HepG2 (cell line): ENCODE data around the gene OSBPL5. TPM values are rescaled to one million over a fixed set of nuclear protein-coding genes. Genes with fewer than 3 reads are reported as not detected.
A peak's percentile ranks its signal among the peaks of the same experiment; 100 is the strongest.

Source experiments
- HCFC1 ChIP-seq: fragments of 150-350 bp; IDR thresholded peaks from 2 replicates; pipeline ENCODE4 v1.6.1; 2014; ENCODE audit warnings: low read depth, low read length
- HNRNPL ChIP-seq: fragments of 200-400 bp; formaldehyde crosslinking; IDR thresholded peaks from 2 replicates; pipeline ENCODE4 v1.6.1; 2017; ENCODE audit warnings: mild to moderate bottlenecking, low read depth, low read length
- LCORL ChIP-seq, 2 experiments: fragments of 450-650 bp in 1 of 2; sonication (generic) in 1 of 2; formaldehyde crosslinking in 1 of 2; IDR thresholded peaks; 2 replicates each; pipeline versions ENCODE4 v1.5.0 to v1.6.1; 2017 to 2020; ENCODE audit warnings: antibody characterized with exemption in 1 of 2, missing genetic modification reagents in 1 of 2
- MLLT10 ChIP-seq: sonication (generic); formaldehyde crosslinking; IDR thresholded peaks from 2 replicates; pipeline ENCODE4 v1.4.0; 2020; ENCODE audit warnings: missing genetic modification reagents
- NFKBIZ ChIP-seq: IDR thresholded peaks from 2 replicates; pipeline ENCODE4 v1.6.1; 2018; ENCODE audit warnings: missing genetic modification reagents, missing compliant biosample characterization
- RBM39 ChIP-seq: fragments of 200-400 bp; formaldehyde crosslinking; IDR thresholded peaks from one replicate; pipeline ENCODE4 v1.6.1; 2018; ENCODE audit warnings: antibody characterized with exemption, mild to moderate bottlenecking, low read depth, low read length; ENCODE audit not compliant: poor library complexity, severe bottlenecking
- THAP11 ChIP-seq: IDR thresholded peaks from 2 replicates; pipeline ENCODE4 v1.6.1; 2016; ENCODE audit warnings: missing biosample characterization, missing genetic modification reagents
- ZBTB3 ChIP-seq: sonication (generic); formaldehyde crosslinking; IDR thresholded peaks from 2 replicates; pipeline ENCODE4 v1.4.0; 2020; ENCODE audit warnings: low read depth, mild to moderate bottlenecking, moderate library complexity, missing genetic modification reagents, borderline replicate concordance
- ZMYM2 ChIP-seq: sonication (generic); formaldehyde crosslinking; IDR thresholded peaks from 2 replicates; pipeline ENCODE4 v1.8.0; 2022; ENCODE audit warnings: mild to moderate bottlenecking, missing genetic modification reagents
- ZNF549 ChIP-seq: sonication (generic); formaldehyde crosslinking; IDR thresholded peaks from 2 replicates; pipeline ENCODE4 v1.5.0; 2020; ENCODE audit warnings: missing genetic modification reagents
- ZNF605 ChIP-seq: sonication (generic); formaldehyde crosslinking; IDR thresholded peaks from 2 replicates; pipeline ENCODE4 v1.8.0; 2022; ENCODE audit warnings: mild to moderate bottlenecking, missing genetic modification reagents
- ZNF616 ChIP-seq: sonication (generic); formaldehyde crosslinking; IDR thresholded peaks from 2 replicates; pipeline ENCODE4 v1.5.0; 2020; ENCODE audit warnings: low read depth, mild to moderate bottlenecking, missing genetic modification reagents
- polyA plus RNA-seq, 8 experiments: library from polyadenylated mRNA; depleted of rRNA in 3 of 8; stranded (reverse) in 7 of 8; unstranded in 1 of 8; fragments of >200 nt; fragmentation: Illumina TruSeq in 4 of 8; extraction: Trizol in 4 of 8; gene quantifications; 2 replicates each; pipeline versions ENCODE4 v1.2.1 to v1.2.3, GENCODE V29; 2011 to 2016; ENCODE audit warnings: low read depth in 4 of 8, missing spikeins in 1 of 8, mixed read lengths in 1 of 8; ENCODE audit not compliant: insufficient read depth in 1 of 8
- total RNA-seq, 5 experiments: library from RNA; depleted of rRNA; stranded (reverse); fragments of >200 nt; fragmentation: Illumina TruSeq; extraction: Trizol; gene quantifications; 2 replicates each; pipeline ENCODE4 v1.2.3, GENCODE V29; 2016; ENCODE audit warnings: low read depth in 1 of 5
- TF ChIP-seq, protein P1 (sequence below): sonication (generic); formaldehyde crosslinking; conservative IDR thresholded peaks from 2 replicates; pipeline ENCODE4 v1.4.0; 2020; ENCODE audit warnings: mild to moderate bottlenecking, missing genetic modification reagents, moderate library complexity
- TF ChIP-seq, protein P2 (sequence below): sonication (generic); formaldehyde crosslinking; IDR thresholded peaks from 2 replicates; pipeline ENCODE4 v1.4.0; 2020; ENCODE audit warnings: missing genetic modification reagents, borderline replicate concordance
- TF ChIP-seq, protein P3 (sequence below), 2 experiments: sonication (generic) in 1 of 2; formaldehyde crosslinking in 1 of 2; IDR thresholded peaks; 2 replicates each; pipeline versions ENCODE4 v1.4.0 to v1.6.1; 2018 to 2020; ENCODE audit warnings: missing genetic modification reagents in 2 of 2, borderline replicate concordance in 1 of 2, low read depth in 1 of 2, mild to moderate bottlenecking in 1 of 2, missing biosample characterization in 1 of 2
- TF ChIP-seq, protein P4 (sequence below): sonication (generic); formaldehyde crosslinking; IDR thresholded peaks from 2 replicates; pipeline ENCODE4 v1.9.0; 2021; ENCODE audit warnings: missing genetic modification reagents, mild to moderate bottlenecking, borderline replicate concordance
- TF ChIP-seq, protein P5 (sequence below): sonication (generic); formaldehyde crosslinking; IDR thresholded peaks from 2 replicates; pipeline ENCODE4 v1.8.0; 2022; ENCODE audit warnings: missing genetic modification reagents, mild to moderate bottlenecking, moderate library complexity, borderline replicate concordance

OSBPL5 gene
- total and polyA plus RNA-seq, 2 of the 13 experiments (the other 11 are each of a cell fraction or from before 2014, with no cell fraction given), result not detected

DNA sequence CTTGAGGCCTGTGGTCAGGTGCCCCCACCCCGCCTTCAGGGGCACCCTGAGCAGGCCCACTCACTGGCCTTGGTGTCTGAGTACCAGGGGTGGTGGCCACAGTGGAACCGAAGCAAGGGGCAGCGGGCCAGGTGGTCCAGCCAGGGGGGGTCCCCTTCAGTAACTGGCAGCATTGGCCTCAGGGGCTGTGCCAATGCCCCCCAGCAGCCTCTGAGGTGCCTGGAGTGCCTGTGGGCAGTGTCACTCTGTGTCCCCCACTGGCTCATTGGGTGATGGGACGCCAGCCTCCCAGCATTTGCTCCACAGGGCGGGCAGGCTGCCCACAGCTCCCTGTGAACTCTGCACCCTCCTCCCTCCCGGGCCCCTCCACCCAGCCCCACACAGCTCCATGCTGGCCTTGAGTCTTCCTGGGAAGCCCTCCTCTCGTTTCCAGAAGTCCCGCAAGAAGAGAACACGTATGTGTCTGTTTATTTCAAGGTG lies 78.4 kb downstream of the OSBPL5 start (continued):
- TF ChIP-seq, protein P1, sequence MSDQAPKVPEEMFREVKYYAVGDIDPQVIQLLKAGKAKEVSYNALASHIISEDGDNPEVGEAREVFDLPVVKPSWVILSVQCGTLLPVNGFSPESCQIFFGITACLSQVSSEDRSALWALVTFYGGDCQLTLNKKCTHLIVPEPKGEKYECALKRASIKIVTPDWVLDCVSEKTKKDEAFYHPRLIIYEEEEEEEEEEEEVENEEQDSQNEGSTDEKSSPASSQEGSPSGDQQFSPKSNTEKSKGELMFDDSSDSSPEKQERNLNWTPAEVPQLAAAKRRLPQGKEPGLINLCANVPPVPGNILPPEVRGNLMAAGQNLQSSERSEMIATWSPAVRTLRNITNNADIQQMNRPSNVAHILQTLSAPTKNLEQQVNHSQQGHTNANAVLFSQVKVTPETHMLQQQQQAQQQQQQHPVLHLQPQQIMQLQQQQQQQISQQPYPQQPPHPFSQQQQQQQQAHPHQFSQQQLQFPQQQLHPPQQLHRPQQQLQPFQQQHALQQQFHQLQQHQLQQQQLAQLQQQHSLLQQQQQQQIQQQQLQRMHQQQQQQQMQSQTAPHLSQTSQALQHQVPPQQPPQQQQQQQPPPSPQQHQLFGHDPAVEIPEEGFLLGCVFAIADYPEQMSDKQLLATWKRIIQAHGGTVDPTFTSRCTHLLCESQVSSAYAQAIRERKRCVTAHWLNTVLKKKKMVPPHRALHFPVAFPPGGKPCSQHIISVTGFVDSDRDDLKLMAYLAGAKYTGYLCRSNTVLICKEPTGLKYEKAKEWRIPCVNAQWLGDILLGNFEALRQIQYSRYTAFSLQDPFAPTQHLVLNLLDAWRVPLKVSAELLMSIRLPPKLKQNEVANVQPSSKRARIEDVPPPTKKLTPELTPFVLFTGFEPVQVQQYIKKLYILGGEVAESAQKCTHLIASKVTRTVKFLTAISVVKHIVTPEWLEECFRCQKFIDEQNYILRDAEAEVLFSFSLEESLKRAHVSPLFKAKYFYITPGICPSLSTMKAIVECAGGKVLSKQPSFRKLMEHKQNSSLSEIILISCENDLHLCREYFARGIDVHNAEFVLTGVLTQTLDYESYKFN, result peak; percentile 51; the same call in 1 of the 2 replicates
- TF ChIP-seq NFKBIZ (no peak), RBM39 (no peak), THAP11 (CRISPR knock-in tag) (0 out of 2 replicates have a peak, but pooled peaks have one; percentile 11), ZMYM2 (CRISPR knock-in tag) (no peak), LCORL (IDR thresholded peaks at IDR 0.05) (no peak), LCORL (CRISPR knock-in tag; IDR thresholded peaks at IDR 0.05) (0 out of 2 replicates have a peak, but pooled peaks have one; percentile 18), HNRNPL (0 out of 2 replicates have a peak, but pooled peaks have one; percentile 53), HCFC1 (no peak), ZNF605 (CRISPR knock-in tag) (no peak), ZNF549 (CRISPR knock-in tag) (no peak), ZBTB3 (CRISPR knock-in tag) (no peak), MLLT10 (CRISPR knock-in tag) (no peak), ZNF616 (no peak)
- TF ChIP-seq, protein P2, sequence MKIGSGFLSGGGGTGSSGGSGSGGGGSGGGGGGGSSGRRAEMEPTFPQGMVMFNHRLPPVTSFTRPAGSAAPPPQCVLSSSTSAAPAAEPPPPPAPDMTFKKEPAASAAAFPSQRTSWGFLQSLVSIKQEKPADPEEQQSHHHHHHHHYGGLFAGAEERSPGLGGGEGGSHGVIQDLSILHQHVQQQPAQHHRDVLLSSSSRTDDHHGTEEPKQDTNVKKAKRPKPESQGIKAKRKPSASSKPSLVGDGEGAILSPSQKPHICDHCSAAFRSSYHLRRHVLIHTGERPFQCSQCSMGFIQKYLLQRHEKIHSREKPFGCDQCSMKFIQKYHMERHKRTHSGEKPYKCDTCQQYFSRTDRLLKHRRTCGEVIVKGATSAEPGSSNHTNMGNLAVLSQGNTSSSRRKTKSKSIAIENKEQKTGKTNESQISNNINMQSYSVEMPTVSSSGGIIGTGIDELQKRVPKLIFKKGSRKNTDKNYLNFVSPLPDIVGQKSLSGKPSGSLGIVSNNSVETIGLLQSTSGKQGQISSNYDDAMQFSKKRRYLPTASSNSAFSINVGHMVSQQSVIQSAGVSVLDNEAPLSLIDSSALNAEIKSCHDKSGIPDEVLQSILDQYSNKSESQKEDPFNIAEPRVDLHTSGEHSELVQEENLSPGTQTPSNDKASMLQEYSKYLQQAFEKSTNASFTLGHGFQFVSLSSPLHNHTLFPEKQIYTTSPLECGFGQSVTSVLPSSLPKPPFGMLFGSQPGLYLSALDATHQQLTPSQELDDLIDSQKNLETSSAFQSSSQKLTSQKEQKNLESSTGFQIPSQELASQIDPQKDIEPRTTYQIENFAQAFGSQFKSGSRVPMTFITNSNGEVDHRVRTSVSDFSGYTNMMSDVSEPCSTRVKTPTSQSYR, result peak; percentile 40; the same call in 1 of the 2 replicates
- TF ChIP-seq, protein P3, sequence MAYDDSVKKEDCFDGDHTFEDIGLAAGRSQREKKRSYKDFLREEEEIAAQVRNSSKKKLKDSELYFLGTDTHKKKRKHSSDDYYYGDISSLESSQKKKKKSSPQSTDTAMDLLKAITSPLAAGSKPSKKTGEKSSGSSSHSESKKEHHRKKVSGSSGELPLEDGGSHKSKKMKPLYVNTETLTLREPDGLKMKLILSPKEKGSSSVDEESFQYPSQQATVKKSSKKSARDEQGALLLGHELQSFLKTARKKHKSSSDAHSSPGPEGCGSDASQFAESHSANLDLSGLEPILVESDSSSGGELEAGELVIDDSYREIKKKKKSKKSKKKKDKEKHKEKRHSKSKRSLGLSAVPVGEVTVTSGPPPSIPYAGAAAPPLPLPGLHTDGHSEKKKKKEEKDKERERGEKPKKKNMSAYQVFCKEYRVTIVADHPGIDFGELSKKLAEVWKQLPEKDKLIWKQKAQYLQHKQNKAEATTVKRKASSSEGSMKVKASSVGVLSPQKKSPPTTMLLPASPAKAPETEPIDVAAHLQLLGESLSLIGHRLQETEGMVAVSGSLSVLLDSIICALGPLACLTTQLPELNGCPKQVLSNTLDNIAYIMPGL (CRISPR knock-in tag; IDR thresholded peaks at IDR 0.05; ENCODE audit: borderline replicate concordance in 1 of 2, low read depth in 1 of 2), result no peak
- TF ChIP-seq, protein P4, sequence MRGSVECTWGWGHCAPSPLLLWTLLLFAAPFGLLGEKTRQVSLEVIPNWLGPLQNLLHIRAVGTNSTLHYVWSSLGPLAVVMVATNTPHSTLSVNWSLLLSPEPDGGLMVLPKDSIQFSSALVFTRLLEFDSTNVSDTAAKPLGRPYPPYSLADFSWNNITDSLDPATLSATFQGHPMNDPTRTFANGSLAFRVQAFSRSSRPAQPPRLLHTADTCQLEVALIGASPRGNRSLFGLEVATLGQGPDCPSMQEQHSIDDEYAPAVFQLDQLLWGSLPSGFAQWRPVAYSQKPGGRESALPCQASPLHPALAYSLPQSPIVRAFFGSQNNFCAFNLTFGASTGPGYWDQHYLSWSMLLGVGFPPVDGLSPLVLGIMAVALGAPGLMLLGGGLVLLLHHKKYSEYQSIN (CRISPR knock-in tag), result no peak
- TF ChIP-seq, protein P5, sequence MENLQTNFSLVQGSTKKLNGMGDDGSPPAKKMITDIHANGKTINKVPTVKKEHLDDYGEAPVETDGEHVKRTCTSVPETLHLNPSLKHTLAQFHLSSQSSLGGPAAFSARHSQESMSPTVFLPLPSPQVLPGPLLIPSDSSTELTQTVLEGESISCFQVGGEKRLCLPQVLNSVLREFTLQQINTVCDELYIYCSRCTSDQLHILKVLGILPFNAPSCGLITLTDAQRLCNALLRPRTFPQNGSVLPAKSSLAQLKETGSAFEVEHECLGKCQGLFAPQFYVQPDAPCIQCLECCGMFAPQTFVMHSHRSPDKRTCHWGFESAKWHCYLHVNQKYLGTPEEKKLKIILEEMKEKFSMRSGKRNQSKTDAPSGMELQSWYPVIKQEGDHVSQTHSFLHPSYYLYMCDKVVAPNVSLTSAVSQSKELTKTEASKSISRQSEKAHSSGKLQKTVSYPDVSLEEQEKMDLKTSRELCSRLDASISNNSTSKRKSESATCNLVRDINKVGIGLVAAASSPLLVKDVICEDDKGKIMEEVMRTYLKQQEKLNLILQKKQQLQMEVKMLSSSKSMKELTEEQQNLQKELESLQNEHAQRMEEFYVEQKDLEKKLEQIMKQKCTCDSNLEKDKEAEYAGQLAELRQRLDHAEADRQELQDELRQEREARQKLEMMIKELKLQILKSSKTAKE (CRISPR knock-in tag), result no peak
